ENCODE measurements around the gene RBM47.
"Not testable (repeated sequence)": the region's sequence is repeated elsewhere in the genome, so short reads cannot be mapped to it uniquely, and the experiment has no call there.

The RBM47 gene

DNA sequence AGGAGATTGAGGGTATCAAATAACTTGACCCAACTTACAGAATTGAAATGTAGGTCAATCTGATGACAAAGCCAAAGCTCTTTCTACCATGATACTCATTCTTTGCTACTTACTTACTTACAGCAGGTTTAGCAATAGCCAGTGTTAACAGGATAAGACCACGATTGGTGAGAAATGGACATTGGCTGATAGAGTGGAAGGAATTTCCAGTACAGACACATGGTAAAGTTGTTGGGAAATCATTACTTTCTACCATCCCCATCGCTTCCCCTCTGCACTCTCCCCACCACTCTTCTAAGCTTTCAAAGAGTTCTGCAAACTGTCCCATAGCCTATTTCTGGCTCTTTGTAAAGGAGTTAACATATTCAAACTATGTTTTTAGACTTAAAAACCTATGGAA lies 174.8 kb downstream of the RBM47 start:
- H3K4me1 Mint-ChIP-seq (ENCODE audit: low read depth), result peaks cover 22% of the 10 kb centered on the region
- no peak overlapping the region for H3K27ac Mint-ChIP-seq
- H3K9me3 Mint-ChIP-seq, result no peaks in the 10 kb centered on the region
- no peak overlapping the region for H3K4me3 Mint-ChIP-seq
- DNase-seq (ENCODE audit: low spot score), result no peak
- no peaks in the 10 kb centered on the region for H3K36me3 Mint-ChIP-seq (ENCODE audit: low read depth)
- no peaks in the 10 kb centered on the region for H3K27me3 Mint-ChIP-seq (ENCODE audit: low read depth)

DNA sequence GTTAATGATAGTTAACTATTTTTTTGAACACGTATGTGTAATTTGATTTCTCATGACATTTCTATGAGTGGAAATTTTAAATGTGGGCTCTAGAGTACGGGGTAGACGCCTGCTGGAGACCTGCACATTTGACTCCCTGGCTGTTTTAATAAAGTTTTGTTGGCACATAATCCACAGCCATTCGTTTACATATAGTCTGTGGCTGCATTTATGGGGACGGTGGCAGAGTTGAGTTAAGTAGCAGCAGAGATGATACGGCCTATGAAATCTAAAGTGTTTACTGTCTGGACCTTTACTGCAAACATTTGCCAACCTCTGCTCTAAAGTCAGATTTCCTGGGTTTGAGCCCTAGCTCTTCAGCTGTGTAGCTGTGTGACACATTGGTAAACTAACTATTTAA lies 175.8 kb downstream of the RBM47 start:
- H3K36me3 Mint-ChIP-seq (ENCODE audit: low read depth), result no peaks in the 10 kb centered on the region
- H3K27ac Mint-ChIP-seq, result no peak overlapping the region
- no peaks in the 10 kb centered on the region for H3K9me3 Mint-ChIP-seq
- DNase-seq (ENCODE audit: low spot score), result no peak
- no peak overlapping the region for H3K4me3 Mint-ChIP-seq
- peaks cover 26% of the 10 kb centered on the region for H3K4me1 Mint-ChIP-seq (ENCODE audit: low read depth)
- H3K27me3 Mint-ChIP-seq (ENCODE audit: low read depth), result no peaks in the 10 kb centered on the region

DNA sequence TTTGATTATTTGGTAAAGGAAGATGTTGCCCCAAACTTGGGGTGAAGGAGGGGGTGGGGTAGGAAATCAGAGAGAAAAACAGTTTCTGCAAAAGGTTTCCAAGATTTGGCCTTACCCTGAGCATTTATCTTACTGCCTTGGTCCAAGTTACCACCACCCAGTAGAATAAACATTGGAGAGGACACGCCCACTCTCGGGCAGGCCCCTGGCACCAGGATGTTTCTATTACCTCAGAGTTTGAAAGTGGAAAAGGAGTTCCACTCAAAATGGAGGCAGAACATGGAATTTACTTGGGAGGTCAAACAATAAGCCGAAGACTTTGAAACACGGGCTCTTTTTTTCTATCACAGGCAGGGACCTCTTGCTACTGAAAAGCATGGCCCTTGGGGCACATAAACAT lies 180.8 kb downstream of the RBM47 start:
- no peaks in the 10 kb centered on the region for H3K27me3 Mint-ChIP-seq (ENCODE audit: low read depth)
- H3K36me3 Mint-ChIP-seq (ENCODE audit: low read depth), result no peaks in the 10 kb centered on the region
- H3K9me3 Mint-ChIP-seq, result no peaks in the 10 kb centered on the region

DNA sequence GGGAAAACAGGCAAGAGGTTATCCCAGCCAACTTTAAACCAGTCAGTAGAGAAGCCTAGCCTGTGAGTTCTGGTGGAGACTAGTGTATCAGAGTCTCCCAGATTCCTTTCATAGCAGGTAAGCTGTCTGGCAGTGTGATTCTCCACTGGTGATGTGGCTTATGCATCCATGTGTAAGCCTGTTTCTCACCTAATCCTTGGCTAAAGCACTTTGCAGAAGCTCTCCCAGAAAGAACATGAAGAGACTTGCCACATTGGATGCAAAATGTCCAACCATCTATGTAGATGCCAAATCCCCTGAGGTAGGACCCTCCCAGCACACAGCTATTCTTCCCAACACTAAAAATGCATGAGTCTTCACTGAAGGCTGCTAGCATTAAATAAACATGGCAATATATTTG lies 182.8 kb downstream of the RBM47 start:
- Mint-ChIP-seq H3K27ac (no peak overlapping the region), H3K36me3 (ENCODE audit: low read depth) (no peaks in the 10 kb centered on the region), H3K9me3 (no peaks in the 10 kb centered on the region), H3K4me1 (ENCODE audit: low read depth) (peaks cover 24% of the 10 kb centered on the region), H3K4me3 (no peak overlapping the region), H3K27me3 (ENCODE audit: low read depth) (no peaks in the 10 kb centered on the region)
- DNase-seq (ENCODE audit: low spot score), result no peak

More for the DNA sequence above, 180.8 kb downstream of the RBM47 start:
- H3K27ac Mint-ChIP-seq, result no peak overlapping the region
- DNase-seq (ENCODE audit: low spot score), result no peak
- H3K4me3 Mint-ChIP-seq, result no peak overlapping the region
- peaks cover 28% of the 10 kb centered on the region for H3K4me1 Mint-ChIP-seq (ENCODE audit: low read depth)

DNA sequence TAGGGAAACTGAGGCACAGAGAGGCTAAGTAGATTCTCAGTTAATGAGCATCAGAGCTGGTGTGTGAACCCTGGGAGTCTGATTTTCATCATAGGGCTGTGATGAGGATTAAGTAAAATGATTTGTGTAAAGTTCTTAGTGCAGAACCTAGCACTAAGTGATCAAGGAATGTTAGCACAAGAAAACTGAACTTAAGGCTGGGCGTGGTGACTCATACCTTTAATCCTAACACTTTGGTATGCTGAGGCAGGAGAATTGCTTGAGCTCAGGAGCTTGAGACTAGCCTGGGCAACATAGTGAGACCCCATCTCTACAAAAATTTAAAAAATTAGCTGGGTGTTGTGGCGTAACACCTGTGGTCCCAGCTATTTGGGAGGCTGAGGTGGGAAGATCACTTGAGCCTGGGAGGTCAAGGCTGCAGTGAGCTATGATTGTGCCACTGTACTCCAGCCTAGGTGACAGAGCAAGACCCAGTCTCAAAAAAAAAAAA lies 183.4 kb downstream of the RBM47 start:
- H3K4me3 Mint-ChIP-seq; H3K9me3 Mint-ChIP-seq; DNase-seq (ENCODE audit: low spot score); H3K36me3 Mint-ChIP-seq (ENCODE audit: low read depth); H3K27ac Mint-ChIP-seq; H3K27me3 Mint-ChIP-seq (ENCODE audit: low read depth): not testable (repeated sequence)
- peaks cover 26% of the 10 kb centered on the region for H3K4me1 Mint-ChIP-seq (ENCODE audit: low read depth)

DNA sequence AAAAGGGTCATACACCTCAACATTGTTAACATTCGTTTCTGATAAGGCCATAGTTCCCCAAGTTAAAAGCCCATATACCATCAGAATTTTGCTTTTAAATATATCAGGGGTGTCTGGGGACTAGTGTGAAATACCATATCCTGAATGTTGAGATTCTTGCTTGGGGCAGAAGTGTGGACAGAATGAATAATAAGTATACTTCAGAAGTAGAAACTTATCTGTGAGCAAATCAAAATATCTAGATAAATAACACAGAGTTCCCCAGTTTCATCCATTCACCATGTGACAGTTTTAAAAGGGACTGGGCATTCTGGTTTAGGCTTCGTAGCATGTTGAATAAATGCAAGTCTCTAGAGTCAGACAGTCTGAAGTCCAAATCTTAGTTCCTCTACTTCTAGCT lies 184.0 kb downstream of the RBM47 start:
- DNase-seq (ENCODE audit: low spot score), result no peak
- Mint-ChIP-seq H3K4me1 (ENCODE audit: low read depth) (peaks cover 26% of the 10 kb centered on the region), H3K9me3 (no peaks in the 10 kb centered on the region), H3K27ac (no peak overlapping the region), H3K4me3 (no peak overlapping the region), H3K27me3 (ENCODE audit: low read depth) (no peaks in the 10 kb centered on the region), H3K36me3 (ENCODE audit: low read depth) (no peaks in the 10 kb centered on the region)

DNA sequence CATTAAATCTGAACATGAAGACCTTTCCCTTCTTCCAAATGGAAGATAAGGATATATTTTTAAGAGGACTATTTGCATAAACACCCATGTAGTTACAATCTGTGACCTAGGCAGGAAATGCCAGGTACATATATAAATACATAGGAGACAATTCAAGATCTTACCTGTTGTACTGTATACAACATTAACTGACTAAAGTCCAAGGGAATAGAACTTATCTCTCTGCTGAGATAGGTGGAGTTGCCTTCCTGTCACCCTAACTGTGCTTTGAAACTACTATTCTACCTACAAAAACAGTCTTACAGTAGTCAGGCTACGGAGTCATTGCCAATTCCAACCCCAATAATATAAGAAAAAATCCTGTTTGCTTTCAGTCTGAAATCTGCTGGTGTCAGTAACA lies 188.2 kb downstream of the RBM47 start:
- Mint-ChIP-seq H3K4me1 (ENCODE audit: low read depth) (peaks cover 26% of the 10 kb centered on the region), H3K27ac (no peak overlapping the region), H3K27me3 (ENCODE audit: low read depth) (no peaks in the 10 kb centered on the region), H3K4me3 (no peak overlapping the region), H3K9me3 (peaks cover 3% of the 10 kb centered on the region), H3K36me3 (ENCODE audit: low read depth) (peaks cover 10% of the 10 kb centered on the region)
- no peak for DNase-seq (ENCODE audit: low spot score)

DNA sequence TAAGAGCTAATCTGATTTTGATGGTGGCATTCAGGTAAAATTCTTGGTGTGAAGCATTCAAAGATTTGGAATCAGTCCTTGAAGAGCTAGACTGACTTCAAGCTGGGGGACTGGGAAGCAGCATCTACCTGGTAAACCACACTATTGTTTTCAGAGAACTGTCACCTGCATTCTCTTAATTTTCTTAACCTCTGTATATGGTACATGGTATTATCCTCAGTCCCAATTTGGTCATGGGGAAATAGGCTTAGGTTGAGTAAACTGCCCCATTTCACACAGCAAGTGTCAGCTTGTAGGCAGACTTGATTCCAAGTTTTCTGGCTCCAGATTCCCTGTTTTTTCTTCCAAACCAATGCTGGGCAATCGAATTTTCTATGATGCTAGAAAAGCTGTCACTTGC lies 190.1 kb downstream of the RBM47 start:
- Mint-ChIP-seq H3K4me1 (ENCODE audit: low read depth) (peaks cover 36% of the 10 kb centered on the region), H3K4me3 (peak overlapping the region; percentile 48), H3K27me3 (ENCODE audit: low read depth) (no peaks in the 10 kb centered on the region), H3K36me3 (ENCODE audit: low read depth) (peaks cover 18% of the 10 kb centered on the region), H3K27ac (peak overlapping the region; percentile 31), H3K9me3 (peaks cover 5% of the 10 kb centered on the region)
- DNase-seq (ENCODE audit: low spot score), result no peak

DNA sequence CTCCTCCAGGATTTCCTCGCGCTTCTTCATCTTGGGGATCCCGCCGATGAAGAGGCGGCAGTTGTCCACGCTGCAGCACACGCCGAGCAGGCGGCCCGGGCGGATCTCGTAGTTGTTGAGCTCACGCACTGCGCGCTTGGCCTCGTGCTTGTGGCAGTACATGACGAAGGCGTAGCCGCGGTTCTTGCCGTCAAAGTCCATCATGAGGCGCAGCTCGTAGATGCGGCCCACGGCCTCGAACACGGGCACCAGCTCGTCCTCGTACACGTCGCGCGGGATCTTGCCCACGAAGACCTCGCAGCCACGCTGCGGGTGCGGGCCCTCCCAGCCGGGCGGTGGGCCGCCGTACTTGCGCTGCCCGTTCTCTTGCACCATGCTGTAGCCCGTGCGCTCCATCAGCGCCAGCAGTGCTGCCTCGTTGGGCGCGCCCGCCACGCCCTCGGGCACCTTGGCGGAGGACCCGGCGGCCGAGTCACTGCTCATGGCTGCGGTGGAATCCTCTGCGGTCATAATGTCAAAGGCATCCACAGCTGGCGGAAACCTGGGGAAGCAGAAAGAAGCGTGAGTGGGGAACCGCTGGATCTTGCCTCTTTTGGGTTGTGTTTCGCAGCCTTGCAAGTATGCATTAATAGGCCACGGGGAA lies 191.2 kb downstream of the RBM47 start:
- H3K27ac Mint-ChIP-seq, result peak overlapping the region; percentile 20
- H3K4me1 Mint-ChIP-seq (ENCODE audit: low read depth), result peaks cover 46% of the 10 kb centered on the region
- H3K27me3 Mint-ChIP-seq (ENCODE audit: low read depth), result no peaks in the 10 kb centered on the region
- DNase-seq (ENCODE audit: low spot score), result no peak
- H3K4me3 Mint-ChIP-seq, result no peak overlapping the region
- peaks cover 15% of the 10 kb centered on the region for H3K9me3 Mint-ChIP-seq
- peaks cover 23% of the 10 kb centered on the region for H3K36me3 Mint-ChIP-seq (ENCODE audit: low read depth)

DNA sequence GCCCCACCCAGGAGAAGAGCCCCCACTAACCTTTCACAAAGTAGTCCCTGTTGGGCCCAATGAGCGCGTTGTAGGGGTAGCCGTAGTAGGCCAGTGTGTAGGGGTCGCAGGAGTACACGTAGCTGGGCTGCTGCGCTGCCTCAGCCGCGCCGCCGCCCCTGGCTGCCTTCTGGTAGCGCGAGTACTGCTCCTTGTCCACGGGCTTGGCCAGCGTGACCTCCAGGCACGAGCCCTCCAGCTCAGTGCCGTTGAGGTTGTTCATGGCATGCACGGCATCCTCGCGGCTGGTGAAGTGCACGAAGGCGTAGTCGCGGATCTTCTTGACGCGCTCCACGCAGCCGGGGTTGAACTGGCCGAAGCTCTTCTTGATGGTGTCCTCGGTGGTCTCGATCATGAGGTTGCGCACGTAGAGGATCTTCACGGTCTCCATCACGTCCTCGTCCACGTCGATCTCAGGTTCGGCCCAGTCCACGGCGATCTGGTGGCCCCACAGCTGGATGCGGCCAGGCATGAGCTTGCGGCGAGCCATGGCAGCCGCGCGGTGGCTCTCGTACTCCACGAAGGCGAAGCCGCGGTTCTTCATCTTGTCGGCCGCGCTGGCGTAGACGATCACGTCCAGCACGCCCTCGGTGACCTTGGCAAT lies 191.8 kb downstream of the RBM47 start:
- Mint-ChIP-seq H3K27ac (no peak overlapping the region), H3K36me3 (ENCODE audit: low read depth) (peaks cover 26% of the 10 kb centered on the region), H3K27me3 (ENCODE audit: low read depth) (no peaks in the 10 kb centered on the region)

DNA sequence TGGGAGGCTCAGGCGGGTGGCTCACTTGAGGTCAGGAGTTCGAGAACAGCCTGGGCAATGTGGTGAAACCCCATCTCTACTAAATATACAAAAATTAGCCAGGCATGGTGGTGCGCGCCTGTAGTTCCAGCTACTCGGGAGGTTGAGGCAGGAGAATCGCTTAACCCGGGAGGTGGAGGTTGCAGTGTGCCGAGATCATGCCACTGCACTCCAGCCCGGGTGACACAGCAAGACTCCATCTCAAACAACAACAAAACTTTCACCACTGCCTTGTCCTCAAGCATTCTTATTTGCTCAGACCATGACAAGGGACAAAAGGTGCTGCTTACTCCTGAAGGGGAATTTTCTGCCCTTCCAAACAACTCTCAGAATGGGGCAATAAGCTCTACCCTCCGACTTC lies 194.4 kb downstream of the RBM47 start:
- DNase-seq (ENCODE audit: low spot score); H3K4me3 Mint-ChIP-seq; H3K27ac Mint-ChIP-seq; H3K27me3 Mint-ChIP-seq (ENCODE audit: low read depth): not testable (repeated sequence)
- H3K4me1 Mint-ChIP-seq (ENCODE audit: low read depth), result peaks cover 48% of the 10 kb centered on the region
- H3K9me3 Mint-ChIP-seq, result peaks cover 15% of the 10 kb centered on the region
- peaks cover 40% of the 10 kb centered on the region for H3K36me3 Mint-ChIP-seq (ENCODE audit: low read depth)

More for the DNA sequence above, 191.8 kb downstream of the RBM47 start:
- Mint-ChIP-seq H3K4me3 (no peak overlapping the region), H3K4me1 (ENCODE audit: low read depth) (peaks cover 48% of the 10 kb centered on the region), H3K9me3 (peaks cover 15% of the 10 kb centered on the region)
- DNase-seq (ENCODE audit: low spot score), result no peak

DNA sequence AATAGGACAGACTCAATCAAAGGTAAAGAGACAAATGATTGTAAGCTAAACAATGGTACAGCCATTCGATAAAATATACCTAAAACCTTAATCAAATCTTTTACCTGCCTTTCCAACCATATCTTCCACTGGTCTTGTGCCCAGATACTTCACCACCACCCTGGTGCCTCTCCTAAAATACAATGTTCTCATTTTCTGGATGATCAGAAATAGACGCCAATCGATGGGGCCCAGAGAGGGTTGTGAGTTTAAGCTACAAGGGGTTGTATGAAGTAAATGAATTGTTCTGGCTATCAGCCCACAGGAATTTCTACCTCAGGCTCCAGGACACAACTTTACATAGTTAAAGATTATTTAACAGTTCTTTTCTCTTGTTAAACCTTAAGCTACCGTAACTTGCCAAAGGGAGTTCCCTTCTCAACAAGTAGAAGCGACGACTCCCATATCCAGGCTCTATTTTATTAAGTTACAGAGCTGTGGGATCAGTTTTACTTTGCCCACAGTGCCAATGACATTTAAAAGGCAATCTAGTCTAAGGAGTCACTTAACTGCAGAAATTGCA lies 195.5 kb downstream of the RBM47 start:
- peaks cover 40% of the 10 kb centered on the region for H3K36me3 Mint-ChIP-seq (ENCODE audit: low read depth)
- no peak for DNase-seq (ENCODE audit: low spot score)
- peaks cover 15% of the 10 kb centered on the region for H3K9me3 Mint-ChIP-seq
- no peaks in the 10 kb centered on the region for H3K27me3 Mint-ChIP-seq (ENCODE audit: low read depth)
- peak overlapping the region; percentile 73 for H3K4me3 Mint-ChIP-seq
- H3K4me1 Mint-ChIP-seq (ENCODE audit: low read depth), result peaks cover 40% of the 10 kb centered on the region
- H3K27ac Mint-ChIP-seq, result peak overlapping the region; percentile 95

DNA sequence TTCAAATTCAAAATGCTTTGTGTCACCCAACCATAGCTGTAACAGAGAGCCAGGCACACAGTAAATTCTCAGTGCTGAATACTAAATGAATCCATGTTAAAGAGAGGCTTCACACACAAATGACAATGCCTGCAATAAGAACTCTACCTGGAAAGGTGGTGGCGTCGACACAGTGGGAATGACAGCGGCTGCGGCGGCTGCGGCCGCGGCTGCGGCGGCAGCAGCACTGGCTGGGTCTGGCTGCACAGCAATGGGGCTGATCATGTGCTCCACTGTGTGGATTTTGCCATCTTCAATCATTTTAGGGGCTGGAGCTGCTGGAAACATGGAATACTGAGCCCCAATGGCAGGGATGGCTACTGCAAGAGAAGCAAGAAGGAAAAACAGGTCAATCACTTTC lies 197.2 kb downstream of the RBM47 start:
- Mint-ChIP-seq H3K36me3 (ENCODE audit: low read depth) (peaks cover 34% of the 10 kb centered on the region), H3K27ac (peak overlapping the region; percentile 69)
- no peak for DNase-seq (ENCODE audit: low spot score)

DNA sequence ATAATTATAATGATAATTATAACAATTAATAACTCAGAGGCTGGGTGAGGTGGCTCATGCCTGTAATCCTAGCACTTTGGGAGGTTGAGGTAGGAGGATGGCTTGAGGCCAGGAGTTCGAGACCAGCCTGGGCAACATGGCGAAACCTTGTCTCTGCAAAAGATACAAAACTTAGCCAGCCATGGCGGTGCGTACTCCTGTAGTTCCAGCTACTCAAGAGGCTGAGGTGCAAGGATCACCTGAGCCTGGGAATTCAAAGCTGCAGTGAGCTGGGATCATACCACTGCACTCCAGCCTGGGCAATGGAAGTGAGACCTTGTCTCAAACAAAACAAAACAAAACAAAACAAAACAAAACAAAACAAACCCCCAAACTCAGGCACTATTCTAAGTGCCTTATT lies 201.8 kb downstream of the RBM47 start:
- H3K36me3 Mint-ChIP-seq (ENCODE audit: low read depth), result peaks cover 19% of the 10 kb centered on the region
- H3K27me3 Mint-ChIP-seq (ENCODE audit: low read depth); H3K27ac Mint-ChIP-seq; H3K9me3 Mint-ChIP-seq; H3K4me3 Mint-ChIP-seq; H3K4me1 Mint-ChIP-seq (ENCODE audit: low read depth); DNase-seq (ENCODE audit: low spot score): not testable (repeated sequence)

More for the DNA sequence above, 197.2 kb downstream of the RBM47 start:
- H3K27me3 Mint-ChIP-seq (ENCODE audit: low read depth), result no peaks in the 10 kb centered on the region
- H3K4me3 Mint-ChIP-seq, result peak overlapping the region; percentile 26
- peaks cover 33% of the 10 kb centered on the region for H3K4me1 Mint-ChIP-seq (ENCODE audit: low read depth)
- peaks cover 15% of the 10 kb centered on the region for H3K9me3 Mint-ChIP-seq
